VCaP (cell line): ENCODE results near the gene CD63.

Experiments used
- H3K27ac ChIP-seq: fragments of 450-650 bp; 2 replicates; pipeline ENCODE4 v1.5.1; 2017
- CTCF ChIP-seq: fragments of 450-650 bp; conservative IDR thresholded peaks from 2 replicates; pipeline ENCODE4 v1.5.1; 2017; ENCODE audit warnings: mild to moderate bottlenecking, moderate library complexity

The CD63 gene

GRCh38 chr12:55718624-55719275 is 10.1 kb downstream of the CD63 start:
- H3K27ac ChIP-seq, result no peak overlapping the region
- no peak for TF ChIP-seq CTCF

GRCh38 chr12:55718015-55718414 is 10.8 kb downstream of the CD63 start:
- TF ChIP-seq CTCF, result no peak
- H3K27ac ChIP-seq, result no peak overlapping the region

GRCh38 chr12:55717011-55718007 is 11.5 kb downstream of the CD63 start:
- no peak for TF ChIP-seq CTCF
- peak overlapping the region; percentile 87 for H3K27ac ChIP-seq

DNA sequence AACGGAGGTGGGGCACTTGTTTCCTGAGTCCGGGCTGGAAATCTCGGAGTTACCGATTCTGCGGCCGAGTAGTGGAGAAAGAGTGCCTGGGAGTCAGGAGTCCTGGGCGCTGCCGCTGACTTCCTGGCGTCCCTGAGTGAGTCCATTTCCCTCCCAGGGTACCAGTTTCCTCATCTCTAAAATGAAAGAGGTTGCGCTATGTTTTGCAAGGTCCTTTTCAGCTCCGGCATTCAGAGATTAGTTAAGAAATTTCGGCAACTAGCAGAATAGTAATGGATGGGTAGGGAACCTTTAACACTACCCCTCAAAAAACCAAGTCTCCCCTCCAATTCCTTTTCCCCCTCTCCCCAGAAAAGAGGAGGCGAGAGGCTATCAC is 12.2 kb downstream of the CD63 start:
- peak overlapping the region; percentile 87 for H3K27ac ChIP-seq
- TF ChIP-seq CTCF, result no peak

GRCh38 chr12:55715833-55716581 is 12.8 kb downstream of the CD63 start, which contains the start of gene BLOC1S1:
Gene BLOC1S1, plus strand, starts transcription at chr12:55716046. Its CDS starts 6 bp downstream, at chr12:55716052.
- H3K27ac ChIP-seq, result peak within 1 kb of the TSS; percentile 87

GRCh38 chr12:55715169-55715764 is 13.5 kb downstream of the CD63 start:
- H3K27ac ChIP-seq, result peak overlapping the region; percentile 87
- TF ChIP-seq CTCF, result no peak

More at GRCh38 chr12:55715833-55716581, 12.8 kb downstream of the CD63 start, which contains the start of gene BLOC1S1:
- TF ChIP-seq CTCF, result no peak
